Ishikawa (cell line): ENCODE results near the gene HSFX4.

Experiments used
- CEBPB ChIP-seq: IDR thresholded peaks from 2 replicates; pipeline ENCODE4 v1.6.1; 2012
- EGR1 ChIP-seq: IDR thresholded peaks from 2 replicates; pipeline ENCODE4 v1.6.1; 2012
- EP300 ChIP-seq: IDR thresholded peaks from 2 replicates; pipeline ENCODE4 v1.6.1; 2012; ENCODE audit warnings: borderline replicate concordance
- MAX ChIP-seq: IDR thresholded peaks from 2 replicates; pipeline ENCODE4 v1.6.1; 2012
- NFIC ChIP-seq: IDR thresholded peaks from 2 replicates; pipeline ENCODE4 v1.6.1; 2012
- RAD21 ChIP-seq: IDR thresholded peaks from 2 replicates; pipeline ENCODE4 v1.6.1; 2012; ENCODE audit warnings: low read depth
- REST ChIP-seq: IDR thresholded peaks from 2 replicates; pipeline ENCODE4 v1.6.1; 2012; ENCODE audit warnings: low read depth, mild to moderate bottlenecking
- TAF1 ChIP-seq: IDR thresholded peaks from 2 replicates; pipeline ENCODE4 v1.6.1; 2012; ENCODE audit warnings: low read depth, mild to moderate bottlenecking
- TCF12 ChIP-seq: IDR thresholded peaks from 2 replicates; pipeline ENCODE4 v1.6.1; 2012; ENCODE audit warnings: low read depth
- USF1 ChIP-seq: IDR thresholded peaks from 2 replicates; pipeline ENCODE4 v1.6.1; 2012

DNA sequence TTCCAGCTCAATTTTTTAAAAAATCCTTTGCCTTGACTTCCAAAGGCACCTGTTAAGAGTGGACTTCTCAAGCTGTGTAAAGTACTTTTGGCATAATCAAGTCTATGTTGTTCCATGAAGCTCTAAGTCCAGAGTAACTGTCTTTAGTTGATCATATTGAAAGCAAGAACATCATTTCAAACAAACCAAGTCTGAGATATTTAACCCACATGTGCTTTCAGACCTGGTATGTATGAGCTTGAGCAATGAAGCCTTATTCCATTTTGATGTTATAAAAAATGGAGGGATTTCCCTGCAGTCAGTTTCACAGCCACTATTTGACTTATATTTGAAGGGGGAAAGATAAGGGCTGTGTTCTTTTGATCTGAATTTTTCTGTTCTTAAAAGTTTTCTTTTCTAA lies 32.6 kb downstream of the HSFX4 start:
- TF ChIP-seq USF1 (no peak), TCF12 (no peak), CEBPB (no peak), EP300 (no peak), REST (no peak), MAX (no peak), RAD21 (no peak), NFIC (no peak), TAF1 (no peak), EGR1 (no peak)
